ENCODE results near the gene TPM2. TPM values are rescaled to one million over a fixed set of nuclear protein-coding genes. Genes with fewer than 3 reads are reported as not detected.
"Not testable (repeated sequence)": the region's sequence is repeated elsewhere in the genome, so short reads cannot be mapped to it uniquely, and the experiment has no call there.

TPM2 gene
- total RNA-seq, 1 donor from 2014 or later, result 515 TPM

- H3K36me3 Mint-ChIP-seq (ENCODE audit: unreplicated experiment), result peaks cover 4% of the 10 kb centered on the region
- peaks cover 6% of the 10 kb centered on the region for H3K4me1 Mint-ChIP-seq (ENCODE audit: unreplicated experiment)
- no peak for DNase-seq (ENCODE audit: extremely low spot score, unreplicated experiment)
- H3K4me3 Mint-ChIP-seq (ENCODE audit: unreplicated experiment), result no peak overlapping the region
- no peak for TF ChIP-seq CTCF (IDR thresholded peaks at IDR 0.05)
- H3K27me3 Mint-ChIP-seq (ENCODE audit: unreplicated experiment), result peaks cover 29% of the 10 kb centered on the region
- no peak overlapping the region for H3K27ac Mint-ChIP-seq (ENCODE audit: unreplicated experiment)
- H3K9me3 Mint-ChIP-seq (ENCODE audit: unreplicated experiment), result no peaks in the 10 kb centered on the region
These were observed 50.1 kb downstream of the TPM2 start for GRCh38 chr9:35639631-35640030.

DNA sequence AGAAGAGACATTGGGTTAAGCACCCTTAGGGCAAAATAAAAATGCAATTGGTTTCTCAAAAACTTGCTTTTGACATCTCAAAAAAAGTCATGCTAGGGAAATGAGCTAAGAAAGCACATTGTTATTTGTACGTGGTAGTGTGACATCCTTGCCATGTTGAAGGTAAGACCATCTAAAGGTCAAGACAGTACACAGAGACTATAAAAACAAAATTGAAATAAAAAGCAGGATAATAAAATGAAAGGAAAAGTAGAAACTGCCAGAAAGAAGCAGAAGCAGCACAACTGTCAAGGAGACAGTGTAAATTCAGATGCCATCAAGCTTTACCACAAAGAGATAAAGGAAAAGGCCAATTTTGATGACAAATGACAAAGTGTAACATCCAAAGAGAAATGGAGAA lies 50.5 kb downstream of the TPM2 start:
- H3K36me3 Mint-ChIP-seq (ENCODE audit: unreplicated experiment); H3K9me3 Mint-ChIP-seq (ENCODE audit: unreplicated experiment); H3K27ac Mint-ChIP-seq (ENCODE audit: unreplicated experiment); DNase-seq (ENCODE audit: extremely low spot score, unreplicated experiment); H3K4me1 Mint-ChIP-seq (ENCODE audit: unreplicated experiment); H3K4me3 Mint-ChIP-seq (ENCODE audit: unreplicated experiment): not testable (repeated sequence)
- peaks cover 30% of the 10 kb centered on the region for H3K27me3 Mint-ChIP-seq (ENCODE audit: unreplicated experiment)

GRCh38 chr9:35638751-35639150 lies 51.0 kb downstream of the TPM2 start:
- DNase-seq (ENCODE audit: extremely low spot score, unreplicated experiment); H3K4me3 Mint-ChIP-seq (ENCODE audit: unreplicated experiment); H3K36me3 Mint-ChIP-seq (ENCODE audit: unreplicated experiment); H3K9me3 Mint-ChIP-seq (ENCODE audit: unreplicated experiment); H3K4me1 Mint-ChIP-seq (ENCODE audit: unreplicated experiment); H3K27ac Mint-ChIP-seq (ENCODE audit: unreplicated experiment): not testable (repeated sequence)
- H3K27me3 Mint-ChIP-seq (ENCODE audit: unreplicated experiment), result peaks cover 30% of the 10 kb centered on the region

GRCh38 chr9:35637427-35637955 lies 52.2 kb downstream of the TPM2 start:
- not testable (repeated sequence) for H3K27ac Mint-ChIP-seq (ENCODE audit: unreplicated experiment); DNase-seq (ENCODE audit: extremely low spot score, unreplicated experiment); H3K4me1 Mint-ChIP-seq (ENCODE audit: unreplicated experiment); H3K9me3 Mint-ChIP-seq (ENCODE audit: unreplicated experiment); H3K36me3 Mint-ChIP-seq (ENCODE audit: unreplicated experiment); H3K4me3 Mint-ChIP-seq (ENCODE audit: unreplicated experiment)
- peaks cover 30% of the 10 kb centered on the region for H3K27me3 Mint-ChIP-seq (ENCODE audit: unreplicated experiment)

GRCh38 chr9:35636877-35637246 lies 52.9 kb downstream of the TPM2 start:
- not testable (repeated sequence) for H3K9me3 Mint-ChIP-seq (ENCODE audit: unreplicated experiment); H3K36me3 Mint-ChIP-seq (ENCODE audit: unreplicated experiment); DNase-seq (ENCODE audit: extremely low spot score, unreplicated experiment); H3K4me3 Mint-ChIP-seq (ENCODE audit: unreplicated experiment); H3K27ac Mint-ChIP-seq (ENCODE audit: unreplicated experiment); H3K4me1 Mint-ChIP-seq (ENCODE audit: unreplicated experiment)
- H3K27me3 Mint-ChIP-seq (ENCODE audit: unreplicated experiment), result peaks cover 30% of the 10 kb centered on the region

DNA sequence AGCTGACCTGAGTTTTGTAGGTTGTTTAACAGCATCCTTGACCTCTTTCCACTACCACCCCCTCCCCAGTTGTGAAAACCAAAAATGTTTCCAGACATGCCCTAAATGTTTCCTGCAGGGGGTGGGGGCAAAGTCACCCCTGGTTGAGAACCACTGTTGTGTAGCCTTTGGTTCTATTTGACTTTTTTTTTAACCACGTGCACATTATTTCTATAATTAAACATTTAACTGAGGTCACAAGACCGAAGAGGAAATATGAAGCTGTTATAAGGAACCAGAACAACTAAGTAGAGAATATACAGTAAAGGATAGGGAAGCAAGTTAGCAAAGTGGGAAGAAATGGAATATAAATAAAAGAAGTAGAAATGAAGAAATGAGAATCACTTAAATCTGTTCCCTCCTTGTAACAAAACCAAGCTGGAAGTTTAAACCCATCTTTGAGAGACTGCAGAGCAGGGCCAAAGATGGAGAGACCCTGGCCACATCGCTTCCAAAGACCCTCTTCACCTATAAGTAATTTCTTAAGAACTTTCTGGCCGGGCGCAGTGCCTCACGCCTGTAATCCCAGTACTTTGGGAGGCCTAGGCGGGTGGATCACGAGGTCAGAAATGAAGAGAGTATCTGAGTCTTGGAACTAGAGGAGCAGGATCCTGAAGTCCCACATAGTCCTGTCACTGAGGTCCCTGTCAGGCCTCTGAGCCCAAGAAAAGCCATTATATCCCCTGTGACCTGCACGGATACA lies 53.4 kb downstream of the TPM2 start:
- H3K9me3 Mint-ChIP-seq (ENCODE audit: unreplicated experiment), result no peaks in the 10 kb centered on the region
- DNase-seq (ENCODE audit: extremely low spot score, unreplicated experiment), result no peak
- H3K4me3 Mint-ChIP-seq (ENCODE audit: unreplicated experiment), result no peak overlapping the region
- H3K27me3 Mint-ChIP-seq (ENCODE audit: unreplicated experiment), result peaks cover 30% of the 10 kb centered on the region
- no peak for TF ChIP-seq CTCF (IDR thresholded peaks at IDR 0.05)
- H3K4me1 Mint-ChIP-seq (ENCODE audit: unreplicated experiment), result peaks cover 6% of the 10 kb centered on the region
- H3K36me3 Mint-ChIP-seq (ENCODE audit: unreplicated experiment), result peaks cover 4% of the 10 kb centered on the region
- H3K27ac Mint-ChIP-seq (ENCODE audit: unreplicated experiment), result no peak overlapping the region

DNA sequence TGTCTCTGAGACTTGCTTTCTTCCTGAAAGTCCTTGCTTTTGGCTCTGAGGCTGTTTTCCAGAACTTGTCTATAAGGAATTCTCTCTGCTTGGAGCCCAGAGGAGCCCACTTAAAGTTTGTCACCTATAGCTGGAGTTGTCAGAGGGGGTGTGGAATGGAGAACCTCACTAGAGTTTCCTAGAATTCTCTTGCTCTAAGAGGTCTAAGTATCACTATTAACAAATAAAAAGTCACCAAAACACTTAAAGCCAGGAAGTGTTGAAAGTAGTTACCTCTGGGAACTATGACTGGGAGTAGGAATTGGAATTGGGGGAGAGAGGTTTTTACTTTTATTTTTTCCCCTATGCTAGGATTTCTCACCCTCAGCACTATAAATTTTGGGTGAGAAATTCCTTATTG lies 54.0 kb downstream of the TPM2 start:
- no peak overlapping the region for H3K27ac Mint-ChIP-seq (ENCODE audit: unreplicated experiment)

More for the DNA sequence above, 54.0 kb downstream of the TPM2 start:
- H3K4me3 Mint-ChIP-seq (ENCODE audit: unreplicated experiment), result no peak overlapping the region
- H3K36me3 Mint-ChIP-seq (ENCODE audit: unreplicated experiment), result peaks cover 4% of the 10 kb centered on the region
- DNase-seq (ENCODE audit: extremely low spot score, unreplicated experiment), result no peak
- peaks cover 30% of the 10 kb centered on the region for H3K27me3 Mint-ChIP-seq (ENCODE audit: unreplicated experiment)
- peaks cover 6% of the 10 kb centered on the region for H3K4me1 Mint-ChIP-seq (ENCODE audit: unreplicated experiment)
- no peaks in the 10 kb centered on the region for H3K9me3 Mint-ChIP-seq (ENCODE audit: unreplicated experiment)
- no peak for TF ChIP-seq CTCF (IDR thresholded peaks at IDR 0.05)

All from osteocyte (in vitro differentiated cells).